BJ (cell line): ENCODE measurements around the gene GPR17. TPM values are rescaled to one million over a fixed set of nuclear protein-coding genes. Genes with fewer than 3 reads are reported as not detected.

Source experiments
- CTCF ChIA-PET: fragments of 350-600 bp; formaldehyde crosslinking; extraction: SDS; loops from one replicate; lab custom pipeline; 2021; ENCODE audit warnings: antibody characterized with exemption, inconsistent platforms; lab: Yijun Ruan, JAX
- POLR2A ChIA-PET: fragments of 300-600 bp; sonication (Branson Sonifier 250); formaldehyde crosslinking; extraction: SDS; loops from one replicate; lab custom pipeline; 2021; ENCODE audit warnings: antibody characterized with exemption; lab: Charles Lee
- DNase-seq: peaks from one replicate; pipeline ENCODE4 v3.0.0-alpha.2; 2011; ENCODE audit warnings: low read depth
- H3K27me3 ChIP-seq: 2 replicates; pipeline ENCODE4 v1.6.0; 2011; ENCODE audit warnings: low read length; ENCODE audit not compliant: control insufficient read depth, insufficient read depth
- H3K36me3 ChIP-seq: 2 replicates; pipeline ENCODE4 v1.5.1; 2011; ENCODE audit warnings: low read length; ENCODE audit not compliant: control insufficient read depth, insufficient read depth
- H3K4me3 ChIP-seq: 2 replicates; pipeline ENCODE4 v1.5.1; 2011; ENCODE audit warnings: low read depth, mild to moderate bottlenecking, control low read depth, low read length
- polyA plus RNA-seq: library from polyadenylated mRNA; depleted of rRNA; stranded (reverse); fragments of >200 nt; gene quantifications from 2 replicates; pipeline ENCODE4 v1.2.3, GENCODE V29; 2011
- TF ChIP-seq, protein P1 (sequence below): IDR thresholded peaks from 2 replicates; pipeline ENCODE4 v1.5.1; 2011; ENCODE audit warnings: low read depth, mild to moderate bottlenecking, control low read depth, inconsistent platforms, low read length, moderate library complexity; ENCODE audit not compliant: insufficient read depth

GPR17 gene
- polyA plus RNA-seq, 1 experiment, result not detected

DNA sequence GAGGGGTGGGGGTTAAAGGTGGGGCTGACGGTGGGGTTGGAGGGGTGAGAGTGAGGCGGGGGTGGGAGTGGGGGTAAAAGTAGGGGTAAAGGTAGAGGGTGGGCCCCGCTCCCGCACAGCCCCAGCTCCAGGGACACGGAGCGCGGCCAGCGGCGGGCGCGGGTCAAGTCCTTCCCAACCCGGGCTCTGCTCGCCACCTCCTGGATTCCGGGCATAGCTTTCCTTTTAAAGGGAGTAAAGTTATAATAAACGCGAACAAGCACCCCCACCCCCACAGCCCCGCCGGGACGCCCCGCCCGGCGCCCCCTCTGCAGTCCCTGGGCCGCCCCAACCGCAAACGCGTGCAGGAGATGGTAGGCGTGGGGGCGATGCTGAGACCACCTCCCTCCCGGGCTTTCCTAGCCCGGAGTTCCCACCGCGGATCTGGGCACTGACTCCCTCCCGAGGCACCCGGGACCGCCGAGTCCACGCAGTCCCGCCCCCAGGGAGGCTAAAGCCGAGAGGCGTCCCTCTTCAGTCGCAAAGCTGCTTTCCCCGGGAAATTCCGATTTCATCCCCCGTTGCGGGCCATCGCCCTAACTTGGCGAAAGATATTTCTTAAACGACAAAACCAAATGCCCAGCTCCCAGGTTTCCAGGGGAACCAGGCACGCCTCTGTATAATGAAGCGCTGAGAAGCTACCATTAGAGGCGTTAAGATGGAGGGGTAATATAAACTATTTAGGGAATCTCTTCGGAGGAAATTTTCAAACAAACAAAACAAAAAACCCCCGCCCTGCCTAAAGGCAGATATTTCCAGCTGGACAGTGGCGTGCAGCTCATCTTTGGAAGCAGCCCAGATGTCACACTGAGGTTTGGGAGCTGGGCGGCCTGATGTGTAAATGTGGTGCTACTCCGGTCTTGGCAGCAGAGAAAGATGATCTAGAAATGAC lies 29.6 kb downstream of the GPR17 start, which contains the start of gene LIMS2:
LIMS2 (minus strand) TSS at position 200 of the 931 bp plus-strand sequence. CDS start 506 bp downstream, outside the sequence.
- peak; percentile 37 for DNase-seq
- Histone ChIP-seq H3K36me3 (peaks cover 4% of the 10 kb centered on the region), H3K4me3 (peak within 1 kb of the TSS; percentile 60), H3K27me3 (peaks cover 12% of the 10 kb centered on the region)
- POLR2A ChIA-PET, result interaction anchor here (0.5 to 0.7 kb wide), 3 partner anchors 11 to 262 kb away, joined by 3 to 4 read pairs (median 3); no protein-coding TSS in a partner anchor
- TF ChIP-seq, protein P1, sequence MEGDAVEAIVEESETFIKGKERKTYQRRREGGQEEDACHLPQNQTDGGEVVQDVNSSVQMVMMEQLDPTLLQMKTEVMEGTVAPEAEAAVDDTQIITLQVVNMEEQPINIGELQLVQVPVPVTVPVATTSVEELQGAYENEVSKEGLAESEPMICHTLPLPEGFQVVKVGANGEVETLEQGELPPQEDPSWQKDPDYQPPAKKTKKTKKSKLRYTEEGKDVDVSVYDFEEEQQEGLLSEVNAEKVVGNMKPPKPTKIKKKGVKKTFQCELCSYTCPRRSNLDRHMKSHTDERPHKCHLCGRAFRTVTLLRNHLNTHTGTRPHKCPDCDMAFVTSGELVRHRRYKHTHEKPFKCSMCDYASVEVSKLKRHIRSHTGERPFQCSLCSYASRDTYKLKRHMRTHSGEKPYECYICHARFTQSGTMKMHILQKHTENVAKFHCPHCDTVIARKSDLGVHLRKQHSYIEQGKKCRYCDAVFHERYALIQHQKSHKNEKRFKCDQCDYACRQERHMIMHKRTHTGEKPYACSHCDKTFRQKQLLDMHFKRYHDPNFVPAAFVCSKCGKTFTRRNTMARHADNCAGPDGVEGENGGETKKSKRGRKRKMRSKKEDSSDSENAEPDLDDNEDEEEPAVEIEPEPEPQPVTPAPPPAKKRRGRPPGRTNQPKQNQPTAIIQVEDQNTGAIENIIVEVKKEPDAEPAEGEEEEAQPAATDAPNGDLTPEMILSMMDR, result peak; percentile 26; the same call in 1 of the 2 replicates
- CTCF ChIA-PET, result interaction anchor here (0.6 to 3.6 kb wide), 16 partner anchors 10 to 176 kb away, joined by 3 to 24 read pairs (median 3); no protein-coding TSS in a partner anchor

DNA sequence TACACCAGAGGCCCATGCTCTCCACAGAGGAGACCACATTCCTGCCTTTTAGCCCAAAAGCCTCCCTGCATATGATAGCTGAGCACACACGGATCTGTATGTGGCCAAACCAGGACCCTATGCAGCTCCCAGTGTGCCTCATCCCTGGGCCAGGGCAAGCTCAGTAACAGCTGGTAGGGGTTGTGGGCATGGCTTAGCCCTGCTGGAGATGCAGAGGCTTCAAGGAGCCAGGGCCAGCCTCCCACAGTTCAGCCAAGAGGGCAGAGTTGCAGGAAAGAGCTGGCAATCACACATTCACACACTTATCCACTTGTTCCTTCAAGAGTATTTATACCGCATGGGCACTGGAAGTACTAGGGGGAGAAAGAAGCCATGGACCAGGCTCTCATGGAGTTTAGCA lies 31.0 kb downstream of the GPR17 start:
- POLR2A ChIA-PET, result no interaction called here
- DNase-seq, result no peak
- peaks cover 12% of the 10 kb centered on the region for H3K27me3 ChIP-seq
- no peak overlapping the region for H3K4me3 ChIP-seq
- H3K36me3 ChIP-seq, result peaks cover 2% of the 10 kb centered on the region; the same call in 1 of the 2 replicates
- TF ChIP-seq, protein P1, result no peak
- CTCF ChIA-PET, result interaction anchor here (0.6 to 3.6 kb wide), 3 partner anchors 10 to 86 kb away, joined by 3 to 24 read pairs (median 3); no protein-coding TSS in a partner anchor

DNA sequence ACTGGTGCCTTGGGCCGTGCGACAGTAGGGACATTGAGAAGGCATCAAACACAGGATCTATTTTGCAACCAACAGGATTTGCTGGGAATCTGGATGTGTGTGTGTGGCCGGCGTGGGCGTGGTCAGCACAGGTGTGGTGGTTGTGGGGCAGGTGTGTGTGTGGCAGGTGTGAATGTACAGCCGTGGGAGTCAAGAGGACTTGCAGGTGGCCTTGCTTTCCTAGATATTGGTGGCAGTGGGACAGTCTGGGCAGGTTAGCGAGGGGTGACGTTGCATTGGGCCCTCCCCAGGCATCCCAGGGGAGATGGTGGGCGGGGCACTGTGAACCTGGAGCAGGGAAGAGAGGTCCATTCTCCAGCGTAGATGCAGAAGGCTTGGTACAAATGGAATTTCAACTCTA lies 32.6 kb downstream of the GPR17 start:
- DNase-seq, result no peak
- CTCF ChIA-PET, result no interaction called here
- Histone ChIP-seq H3K36me3 (no peaks in the 10 kb centered on the region), H3K27me3 (peaks cover 12% of the 10 kb centered on the region), H3K4me3 (no peak overlapping the region)
- POLR2A ChIA-PET, result no interaction called here
- TF ChIP-seq, protein P1, result no peak

DNA sequence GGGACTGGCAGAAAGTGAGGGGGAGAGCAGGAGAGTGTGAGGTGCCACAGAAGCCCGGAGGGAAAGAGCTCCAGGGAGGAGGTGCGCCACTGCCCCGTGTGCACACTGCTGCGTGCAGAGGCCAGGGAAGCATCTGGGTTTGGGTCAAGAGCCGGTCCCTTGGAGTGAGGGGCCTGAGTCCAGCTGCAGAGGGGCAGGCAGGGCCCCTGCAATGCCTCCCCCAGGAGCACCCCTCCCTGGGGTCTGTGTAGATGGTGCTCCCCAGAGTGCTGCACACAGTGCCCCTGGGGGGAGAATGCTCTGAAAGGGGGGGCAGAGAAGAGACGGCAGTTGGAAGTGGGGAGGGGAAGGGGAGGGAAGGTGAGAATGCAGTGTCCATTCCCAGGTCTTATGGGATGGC lies 33.0 kb downstream of the GPR17 start:
- TF ChIP-seq, protein P1, result no peak
- H3K27me3 ChIP-seq, result peaks cover 12% of the 10 kb centered on the region
- no peaks in the 10 kb centered on the region for H3K36me3 ChIP-seq
- POLR2A ChIA-PET, result no interaction called here
- H3K4me3 ChIP-seq, result no peak overlapping the region
- DNase-seq, result no peak
- CTCF ChIA-PET, result no interaction called here
